Calu3 (cell line): Measurements from ENCODE around the gene NLK. TPM values are rescaled to one million over a fixed set of nuclear protein-coding genes. Genes with fewer than 3 reads are reported as not detected.

Experiments
- BruUV-seq: library from RNA; stranded (reverse); fragments of 400-500 nt; replicated peaks from 2 replicates; lab custom pipeline; 2021; lab: Mats Ljungman, UMichigan
- CTCF ChIA-PET: fragments of 300-600 bp; sonication (Branson Sonifier 250); formaldehyde crosslinking; loops from one replicate; lab custom pipeline; 2022; ENCODE audit warnings: antibody characterized with exemption; lab: Charles Lee
- DNase-seq: peaks from one replicate; pipeline ENCODE4 v3.0.0; 2022
- H3K27ac Mint-ChIP-seq: one replicate; pipeline ENCODE4 v1.8.0; 2022; ENCODE audit warnings: mixed read lengths; ENCODE audit not compliant: unreplicated experiment
- H3K27me3 Mint-ChIP-seq: one replicate; pipeline ENCODE4 v1.8.0; 2022; ENCODE audit warnings: mixed read lengths; ENCODE audit not compliant: unreplicated experiment
- H3K36me3 Mint-ChIP-seq: one replicate; pipeline ENCODE4 v1.8.0; 2022; ENCODE audit warnings: mild to moderate bottlenecking, moderate library complexity, mixed read lengths; ENCODE audit not compliant: insufficient read depth, unreplicated experiment
- H3K4me1 Mint-ChIP-seq: one replicate; pipeline ENCODE4 v1.8.0; 2022; ENCODE audit warnings: mild to moderate bottlenecking, low read depth, mixed read lengths; ENCODE audit not compliant: unreplicated experiment
- H3K4me3 Mint-ChIP-seq: one replicate; pipeline ENCODE4 v1.8.0; 2022; ENCODE audit warnings: mild to moderate bottlenecking, low read depth, moderate library complexity, mixed read lengths; ENCODE audit not compliant: unreplicated experiment
- H3K9me3 Mint-ChIP-seq: one replicate; pipeline ENCODE4 v1.8.0; 2022; ENCODE audit warnings: low read depth, mixed read lengths; ENCODE audit not compliant: unreplicated experiment
- intact Hi-C: fragments of 100-400 bp; cut with micrococcal nuclease; formaldehyde crosslinking; loops from one replicate; pipeline ENCODE4 v1.10.0; 2022; ENCODE audit not compliant: unreplicated experiment
- total RNA-seq: library from RNA; stranded (reverse); gene quantifications from 2 replicates; pipeline ENCODE4 v1.2.3, GENCODE V29; 2022
- TF ChIP-seq, protein P1 (sequence below): fragments of 200-600 bp; IDR thresholded peaks from one replicate; pipeline ENCODE4 v1.8.0; 2022; ENCODE audit warnings: antibody characterized with exemption; ENCODE audit not compliant: unreplicated experiment

The NLK gene
- total RNA-seq, 1 experiment from 2014 or later, result 20.4 TPM

DNA sequence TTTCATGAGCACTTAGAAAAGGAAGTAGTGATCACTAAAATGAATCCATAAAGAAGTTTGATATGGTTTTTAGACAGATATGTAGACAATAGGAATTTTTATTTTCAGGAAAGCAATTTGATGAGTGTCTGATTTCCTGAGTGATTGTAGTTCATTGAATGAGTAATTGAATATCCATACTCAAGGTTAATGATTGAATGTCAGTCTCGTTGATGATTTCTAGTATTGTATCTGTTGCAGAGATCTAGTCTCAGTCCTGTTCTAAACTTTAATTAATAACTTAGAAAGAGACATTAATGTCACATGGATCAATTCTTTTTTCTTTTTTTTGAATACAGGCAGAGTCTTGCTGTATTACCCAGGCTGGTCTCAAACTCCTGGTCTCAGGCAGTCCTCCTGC is 78.3 kb downstream of the NLK start:
- H3K4me3 Mint-ChIP-seq, result peak overlapping the region; percentile 34
- peak overlapping the region; percentile 42 for H3K27ac Mint-ChIP-seq
- H3K27me3 Mint-ChIP-seq, result no peaks in the 10 kb centered on the region
- TF ChIP-seq, protein P1, sequence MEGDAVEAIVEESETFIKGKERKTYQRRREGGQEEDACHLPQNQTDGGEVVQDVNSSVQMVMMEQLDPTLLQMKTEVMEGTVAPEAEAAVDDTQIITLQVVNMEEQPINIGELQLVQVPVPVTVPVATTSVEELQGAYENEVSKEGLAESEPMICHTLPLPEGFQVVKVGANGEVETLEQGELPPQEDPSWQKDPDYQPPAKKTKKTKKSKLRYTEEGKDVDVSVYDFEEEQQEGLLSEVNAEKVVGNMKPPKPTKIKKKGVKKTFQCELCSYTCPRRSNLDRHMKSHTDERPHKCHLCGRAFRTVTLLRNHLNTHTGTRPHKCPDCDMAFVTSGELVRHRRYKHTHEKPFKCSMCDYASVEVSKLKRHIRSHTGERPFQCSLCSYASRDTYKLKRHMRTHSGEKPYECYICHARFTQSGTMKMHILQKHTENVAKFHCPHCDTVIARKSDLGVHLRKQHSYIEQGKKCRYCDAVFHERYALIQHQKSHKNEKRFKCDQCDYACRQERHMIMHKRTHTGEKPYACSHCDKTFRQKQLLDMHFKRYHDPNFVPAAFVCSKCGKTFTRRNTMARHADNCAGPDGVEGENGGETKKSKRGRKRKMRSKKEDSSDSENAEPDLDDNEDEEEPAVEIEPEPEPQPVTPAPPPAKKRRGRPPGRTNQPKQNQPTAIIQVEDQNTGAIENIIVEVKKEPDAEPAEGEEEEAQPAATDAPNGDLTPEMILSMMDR, result no peak
- intact Hi-C loops, result loop anchor here (10.0 kb wide), 1 partner anchor 226 kb away; the partner anchor contains the start of gene LYRM9
- H3K9me3 Mint-ChIP-seq, result no peaks in the 10 kb centered on the region
- BruUV-seq, result no TSS peak
- DNase-seq, result no peak
- H3K36me3 Mint-ChIP-seq, result peaks cover 5% of the 10 kb centered on the region
- H3K4me1 Mint-ChIP-seq, result peaks cover 44% of the 10 kb centered on the region
- CTCF ChIA-PET, result interaction anchor here (0.6 to 1.0 kb wide), 3 partner anchors 9 to 61 kb away, joined by 3 to 5 read pairs (median 3); no protein-coding TSS in a partner anchor

DNA sequence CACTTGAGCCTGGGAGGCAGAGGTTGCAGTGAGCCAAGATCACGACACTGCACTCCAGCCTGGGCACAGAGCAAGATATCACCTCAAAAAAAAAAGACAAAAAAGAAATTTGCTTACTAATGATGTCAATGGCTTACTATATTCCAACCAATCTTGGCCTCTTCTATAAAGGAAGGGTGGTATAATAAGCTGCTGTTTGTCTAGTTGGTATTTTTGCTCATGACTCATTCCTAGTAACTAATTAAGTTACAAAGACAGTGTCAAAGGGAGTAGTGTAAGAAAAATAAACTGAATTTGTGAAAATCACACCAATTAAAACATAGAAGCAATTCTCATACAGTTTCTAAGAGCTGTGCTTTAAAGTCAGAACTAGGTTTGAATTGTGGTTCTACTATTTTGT is 82.5 kb downstream of the NLK start:
- CTCF ChIA-PET, result interaction anchor here (1.2 to 1.3 kb wide), 2 partner anchors 8 to 13 kb away, joined by 4 to 5 read pairs; no protein-coding TSS in a partner anchor
- BruUV-seq, result no TSS peak
- peak overlapping the region; percentile 57 for H3K27ac Mint-ChIP-seq
- H3K27me3 Mint-ChIP-seq, result no peaks in the 10 kb centered on the region
- intact Hi-C loops, result loop anchor here (5.0 to 10.0 kb wide), 2 partner anchors 68 to 230 kb away; partner anchors contain the start of gene LYRM9
- H3K9me3 Mint-ChIP-seq, result no peaks in the 10 kb centered on the region
- no peak overlapping the region for H3K4me3 Mint-ChIP-seq
- TF ChIP-seq, protein P1, result no peak
- no peak for DNase-seq
- H3K4me1 Mint-ChIP-seq, result peaks cover 43% of the 10 kb centered on the region
- H3K36me3 Mint-ChIP-seq, result peaks cover 5% of the 10 kb centered on the region

DNA sequence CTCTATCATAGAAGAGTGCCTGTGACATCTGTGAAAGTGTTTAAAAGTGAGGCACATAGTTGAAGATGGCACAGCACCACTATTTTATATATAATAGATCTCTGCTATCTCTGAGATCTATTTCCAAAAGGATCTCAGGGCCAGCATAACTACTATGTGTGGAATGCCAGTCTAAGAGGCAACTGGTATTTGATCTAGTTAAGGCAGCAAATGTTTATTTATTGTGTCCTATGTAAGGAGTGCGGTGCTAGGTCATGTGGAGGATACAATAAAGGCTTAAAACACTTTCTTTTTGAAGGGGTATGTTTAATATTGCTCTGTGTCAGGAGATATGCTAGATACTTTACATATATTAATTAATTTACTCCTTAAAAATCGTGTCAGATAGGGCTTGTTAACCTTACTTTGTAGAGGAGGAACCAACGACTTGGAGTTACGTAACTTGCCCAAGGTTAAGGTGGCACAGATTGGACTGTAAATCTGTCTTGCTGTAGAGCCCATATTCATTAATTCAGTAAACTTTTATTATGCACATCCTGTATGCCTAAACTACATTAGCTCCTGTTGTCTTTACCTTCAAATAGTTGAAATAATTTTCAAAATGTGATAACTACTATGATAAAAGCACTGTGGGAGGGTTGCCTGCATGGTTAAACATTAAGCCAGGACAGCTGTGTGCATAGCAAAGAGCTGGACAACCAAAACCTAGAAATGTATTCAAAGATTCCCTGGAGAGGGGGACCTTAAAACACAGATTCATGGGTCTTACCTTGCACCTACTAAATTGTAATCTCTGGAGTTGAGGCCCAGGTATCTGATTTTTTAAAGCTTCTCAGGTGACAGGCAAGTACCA is 83.3 kb downstream of the NLK start:
- peaks cover 35% of the 10 kb centered on the region for H3K4me1 Mint-ChIP-seq
- H3K4me3 Mint-ChIP-seq, result no peak overlapping the region
- TF ChIP-seq, protein P1, result no peak
- no TSS peak for BruUV-seq
- H3K9me3 Mint-ChIP-seq, result no peaks in the 10 kb centered on the region
- H3K27ac Mint-ChIP-seq, result peak overlapping the region; percentile 57
- H3K27me3 Mint-ChIP-seq, result no peaks in the 10 kb centered on the region
- intact Hi-C loops, result loop anchor here (5.0 to 10.0 kb wide), 2 partner anchors 68 to 231 kb away; partner anchors contain the start of gene LYRM9
- CTCF ChIA-PET, result interaction anchor here (1.2 to 1.3 kb wide), 2 partner anchors 7 to 14 kb away, joined by 4 to 5 read pairs; no protein-coding TSS in a partner anchor
- H3K36me3 Mint-ChIP-seq, result peaks cover 5% of the 10 kb centered on the region
- no peak for DNase-seq

DNA sequence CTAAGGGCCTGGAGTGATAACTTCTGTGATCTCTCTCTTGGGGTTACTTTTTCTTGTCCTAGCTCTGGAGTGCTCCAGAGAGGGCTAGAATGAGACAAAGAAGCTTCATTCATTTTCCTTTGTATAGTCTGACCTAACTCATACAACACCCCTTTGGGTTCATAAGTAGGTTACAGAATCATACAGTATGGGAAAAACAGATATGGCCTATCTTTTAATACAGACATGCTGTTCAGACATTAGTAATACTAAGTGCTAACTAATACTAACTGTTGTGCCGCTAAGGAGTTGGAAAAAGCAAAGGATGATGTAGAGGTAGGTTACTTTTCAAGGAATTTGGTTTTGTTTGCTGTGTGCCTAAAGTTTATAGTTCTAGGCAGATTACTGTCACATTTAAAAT is 84.7 kb downstream of the NLK start:
- no peaks in the 10 kb centered on the region for H3K36me3 Mint-ChIP-seq
- H3K27me3 Mint-ChIP-seq, result no peaks in the 10 kb centered on the region
- H3K27ac Mint-ChIP-seq, result no peak overlapping the region
- H3K9me3 Mint-ChIP-seq, result no peaks in the 10 kb centered on the region
- H3K4me3 Mint-ChIP-seq, result no peak overlapping the region
- no TSS peak for BruUV-seq
- TF ChIP-seq, protein P1, result no peak
- peaks cover 21% of the 10 kb centered on the region for H3K4me1 Mint-ChIP-seq
- CTCF ChIA-PET, result no interaction called here
- no peak for DNase-seq
- intact Hi-C loops, result loop anchor here (5.0 to 10.0 kb wide), 2 partner anchors 70 to 232 kb away; partner anchors contain the start of gene LYRM9
